Neural progenitor cell (in vitro differentiated cells): ENCODE results near the gene RIPOR2. TPM values are rescaled to one million over a fixed set of nuclear protein-coding genes. Genes with fewer than 3 reads are reported as not detected.

Experiments used
- DNase-seq: peaks from one replicate; pipeline ENCODE4 v3.0.0-alpha.2; 2016; ENCODE audit warnings: low spot score
- H2AFZ ChIP-seq: fragments of 200-600 bp; sonication (generic); replicated peaks from 2 replicates; pipeline ENCODE4 v1.6.1; 2016; ENCODE audit warnings: antibody characterized with exemption
- H3F3A ChIP-seq: fragments of 200-600 bp; sonication (generic); 2 replicates; pipeline ENCODE4 v1.6.1; 2016; ENCODE audit warnings: antibody characterized with exemption, low read depth
- H3K27ac ChIP-seq: fragments of 200-600 bp; sonication (generic); 2 replicates; pipeline ENCODE4 v1.5.1; 2016; ENCODE audit warnings: mild to moderate bottlenecking
- H3K27me3 ChIP-seq: fragments of 200-600 bp; sonication (generic); 2 replicates; pipeline ENCODE4 v1.6.1; 2016; ENCODE audit warnings: mild to moderate bottlenecking, moderate library complexity
- H3K36me3 ChIP-seq: fragments of 200-600 bp; sonication (generic); 2 replicates; pipeline ENCODE4 v1.5.1; 2016
- H3K4me1 ChIP-seq: fragments of 200-600 bp; sonication (generic); 2 replicates; pipeline ENCODE4 v1.6.1; 2016; ENCODE audit warnings: mixed run types
- H3K4me2 ChIP-seq: fragments of 200-600 bp; sonication (generic); 2 replicates; pipeline ENCODE4 v1.6.1; 2016
- H3K4me3 ChIP-seq: fragments of 200-600 bp; sonication (generic); 2 replicates; pipeline ENCODE4 v1.5.1; 2016
- H3K79me2 ChIP-seq: fragments of 200-600 bp; sonication (generic); 2 replicates; pipeline ENCODE4 v1.6.1; 2016; ENCODE audit warnings: low read depth
- H3K9ac ChIP-seq: fragments of 200-600 bp; sonication (generic); 2 replicates; pipeline ENCODE4 v1.6.1; 2016
- H3K9me3 ChIP-seq: fragments of 200-600 bp; sonication (generic); 2 replicates; pipeline ENCODE4 v1.5.1; 2016; ENCODE audit warnings: low read depth
- H4K20me1 ChIP-seq: fragments of 200-600 bp; sonication (generic); 2 replicates; pipeline ENCODE4 v1.6.1; 2016; ENCODE audit warnings: low read depth
- H3K27ac Mint-ChIP-seq: 3 replicates; pipeline ENCODE4 v1.8.0; 2021; ENCODE audit warnings: mixed read lengths
- H3K27me3 Mint-ChIP-seq: 2 replicates; pipeline ENCODE4 v1.8.0; 2022; ENCODE audit warnings: low read depth, mild to moderate bottlenecking, inconsistent platforms, moderate library complexity, mixed read lengths; ENCODE audit not compliant: insufficient read depth
- H3K36me3 Mint-ChIP-seq: 3 replicates; pipeline ENCODE4 v1.8.0; 2021; ENCODE audit warnings: mixed read lengths
- H3K4me1 Mint-ChIP-seq: 3 replicates; pipeline ENCODE4 v1.8.0; 2021; ENCODE audit warnings: mixed read lengths
- H3K4me3 Mint-ChIP-seq: 3 replicates; pipeline ENCODE4 v1.8.0; 2021; ENCODE audit warnings: mild to moderate bottlenecking, moderate library complexity, mixed read lengths
- H3K9me3 Mint-ChIP-seq: 3 replicates; pipeline ENCODE4 v1.8.0; 2020; ENCODE audit warnings: mixed read lengths
- EZH2 ChIP-seq: fragments of 200-600 bp; sonication (generic); IDR thresholded peaks from 2 replicates; pipeline ENCODE4 v1.6.1; 2017; ENCODE audit warnings: antibody characterized with exemption, mild to moderate bottlenecking, moderate library complexity
- EZH2phosphoT487 ChIP-seq: fragments of 200-600 bp; sonication (generic); IDR thresholded peaks from 2 replicates; pipeline ENCODE4 v1.6.1; 2017; ENCODE audit warnings: antibody characterized with exemption
- total RNA-seq: library from RNA; depleted of rRNA; stranded (reverse); fragments of >200 nt; gene quantifications from 2 replicates; pipeline ENCODE4 v1.2.3, GENCODE V29; 2015; ENCODE audit warnings: low replicate concordance
- TF ChIP-seq, protein P1 (sequence below): fragments of 200-600 bp; sonication (generic); IDR thresholded peaks from 2 replicates; pipeline ENCODE4 v1.5.1; 2017; ENCODE audit warnings: antibody characterized with exemption, mild to moderate bottlenecking

RIPOR2 gene
- total RNA-seq, 1 donor from 2014 or later, result 0.26 TPM

DNA sequence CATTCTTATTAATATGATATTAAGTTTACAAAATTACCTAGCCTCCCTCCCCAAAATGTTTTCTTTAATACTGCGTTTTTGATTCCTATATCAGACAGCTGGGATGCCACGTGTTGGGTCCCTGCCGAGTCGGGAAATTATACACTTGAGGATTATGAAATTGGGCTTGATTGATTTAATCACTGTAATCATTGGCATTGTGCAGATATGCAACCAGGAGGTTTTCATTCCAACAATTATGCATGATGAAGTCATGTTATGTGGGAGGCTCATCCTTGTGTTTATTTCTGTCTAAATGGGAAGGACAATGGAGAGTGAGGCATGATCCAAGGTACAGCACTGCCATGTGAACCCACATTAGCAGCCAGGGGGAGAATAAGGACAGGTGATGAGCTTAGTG is 30.6 kb upstream of the RIPOR2 start:
- Histone ChIP-seq H3K36me3 (no peaks in the 10 kb centered on the region), H3K4me2 (no peak overlapping the region), H3K4me1 (no peaks in the 10 kb centered on the region), H3K79me2 (no peaks in the 10 kb centered on the region), H3K27ac (no peak overlapping the region), H3K27me3 (no peaks in the 10 kb centered on the region), H3K9ac (no peak overlapping the region), H2AFZ (no peak overlapping the region), H4K20me1 (no peaks in the 10 kb centered on the region), H3F3A (no peaks in the 10 kb centered on the region), H3K4me3 (no peak overlapping the region), H3K9me3 (no peaks in the 10 kb centered on the region)
- TF ChIP-seq EZH2 (no peak), EZH2phosphoT487 (no peak)
- TF ChIP-seq, protein P1, sequence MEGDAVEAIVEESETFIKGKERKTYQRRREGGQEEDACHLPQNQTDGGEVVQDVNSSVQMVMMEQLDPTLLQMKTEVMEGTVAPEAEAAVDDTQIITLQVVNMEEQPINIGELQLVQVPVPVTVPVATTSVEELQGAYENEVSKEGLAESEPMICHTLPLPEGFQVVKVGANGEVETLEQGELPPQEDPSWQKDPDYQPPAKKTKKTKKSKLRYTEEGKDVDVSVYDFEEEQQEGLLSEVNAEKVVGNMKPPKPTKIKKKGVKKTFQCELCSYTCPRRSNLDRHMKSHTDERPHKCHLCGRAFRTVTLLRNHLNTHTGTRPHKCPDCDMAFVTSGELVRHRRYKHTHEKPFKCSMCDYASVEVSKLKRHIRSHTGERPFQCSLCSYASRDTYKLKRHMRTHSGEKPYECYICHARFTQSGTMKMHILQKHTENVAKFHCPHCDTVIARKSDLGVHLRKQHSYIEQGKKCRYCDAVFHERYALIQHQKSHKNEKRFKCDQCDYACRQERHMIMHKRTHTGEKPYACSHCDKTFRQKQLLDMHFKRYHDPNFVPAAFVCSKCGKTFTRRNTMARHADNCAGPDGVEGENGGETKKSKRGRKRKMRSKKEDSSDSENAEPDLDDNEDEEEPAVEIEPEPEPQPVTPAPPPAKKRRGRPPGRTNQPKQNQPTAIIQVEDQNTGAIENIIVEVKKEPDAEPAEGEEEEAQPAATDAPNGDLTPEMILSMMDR, result no peak
- no peak overlapping the region for H3K4me3 Mint-ChIP-seq
- DNase-seq, result no peak
- no peak overlapping the region for H3K27ac Mint-ChIP-seq
- no peaks in the 10 kb centered on the region for H3K27me3 Mint-ChIP-seq
- peaks cover 2% of the 10 kb centered on the region for H3K9me3 Mint-ChIP-seq
- no peaks in the 10 kb centered on the region for H3K36me3 Mint-ChIP-seq
- no peaks in the 10 kb centered on the region for H3K4me1 Mint-ChIP-seq

DNA sequence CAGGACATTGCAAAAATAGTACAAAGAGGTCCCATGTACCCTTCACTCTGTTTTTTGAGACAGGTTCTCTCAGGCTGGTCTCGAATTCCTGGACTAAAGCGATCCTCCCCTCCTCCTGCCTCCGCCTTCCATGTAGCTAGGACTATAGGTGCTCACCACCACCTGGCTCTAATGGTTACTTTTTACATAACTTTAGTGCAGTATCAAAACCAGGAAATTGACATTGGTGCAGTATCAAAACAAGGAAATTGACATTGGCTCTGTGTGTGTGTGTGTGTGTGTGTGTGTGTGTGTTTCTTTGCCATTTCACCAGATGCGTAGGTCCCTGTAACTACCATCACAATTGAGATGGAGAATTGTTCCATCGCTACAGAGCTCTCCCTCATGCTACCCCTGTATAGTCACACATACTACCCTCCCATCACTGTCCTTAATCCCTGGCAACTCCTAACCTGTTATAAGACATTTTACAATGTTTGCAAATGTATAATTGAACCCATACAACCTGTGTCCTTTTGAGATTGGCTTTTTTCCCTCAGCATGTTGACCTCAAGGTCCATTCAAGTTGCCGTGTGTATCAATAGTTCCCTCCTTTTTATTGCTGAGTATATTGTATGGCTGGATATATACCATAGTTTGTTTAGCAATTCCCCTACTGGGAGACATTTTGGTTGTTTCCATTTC is 28.3 kb upstream of the RIPOR2 start:
- Mint-ChIP-seq H3K27me3 (no peaks in the 10 kb centered on the region), H3K27ac (no peak overlapping the region), H3K4me3 (no peak overlapping the region), H3K36me3 (no peaks in the 10 kb centered on the region), H3K9me3 (peaks cover 2% of the 10 kb centered on the region), H3K4me1 (no peaks in the 10 kb centered on the region)
- TF ChIP-seq, protein P1, result no peak
- TF ChIP-seq EZH2phosphoT487 (no peak), EZH2 (no peak)
- no peak overlapping the region for H3K9ac ChIP-seq
- H3K4me1 ChIP-seq, result no peaks in the 10 kb centered on the region
- no peak overlapping the region for H3K4me2 ChIP-seq
- DNase-seq, result no peak
- no peaks in the 10 kb centered on the region for H3K27me3 ChIP-seq
- H3K79me2 ChIP-seq, result no peaks in the 10 kb centered on the region
- no peaks in the 10 kb centered on the region for H3F3A ChIP-seq
- H3K4me3 ChIP-seq, result no peak overlapping the region
- no peaks in the 10 kb centered on the region for H3K9me3 ChIP-seq
- no peaks in the 10 kb centered on the region for H3K36me3 ChIP-seq
- H4K20me1 ChIP-seq, result no peaks in the 10 kb centered on the region
- H3K27ac ChIP-seq, result no peak overlapping the region
- no peak overlapping the region for H2AFZ ChIP-seq

DNA sequence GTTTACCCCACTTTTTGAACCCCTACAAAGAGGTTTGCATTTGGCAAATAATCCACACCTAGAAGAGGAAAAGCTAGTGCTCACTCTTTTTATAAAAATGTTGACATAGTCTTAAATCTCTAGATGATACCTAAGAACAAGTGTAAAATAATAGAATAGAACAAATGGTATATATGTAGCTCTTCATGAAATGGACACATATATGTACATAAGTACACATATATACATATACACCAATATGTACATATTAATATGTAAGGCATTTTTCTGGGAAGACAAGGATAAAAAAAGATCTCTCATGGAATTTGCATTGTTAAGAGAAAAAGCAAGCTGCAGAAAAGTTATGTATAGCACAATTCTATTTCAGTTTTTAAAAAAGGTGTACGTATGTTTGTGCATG is 27.6 kb upstream of the RIPOR2 start:
- DNase-seq, result no peak
- H3K36me3 ChIP-seq, result no peaks in the 10 kb centered on the region
- H3K27me3 Mint-ChIP-seq, result no peaks in the 10 kb centered on the region
- H3F3A ChIP-seq, result no peaks in the 10 kb centered on the region
- peaks cover 2% of the 10 kb centered on the region for H3K9me3 Mint-ChIP-seq
- H3K9ac ChIP-seq, result no peak overlapping the region
- no peaks in the 10 kb centered on the region for H3K79me2 ChIP-seq
- no peaks in the 10 kb centered on the region for H3K36me3 Mint-ChIP-seq
- H4K20me1 ChIP-seq, result no peaks in the 10 kb centered on the region
- H3K4me1 Mint-ChIP-seq, result no peaks in the 10 kb centered on the region
- no peak overlapping the region for H3K4me2 ChIP-seq
- no peak overlapping the region for H3K4me3 Mint-ChIP-seq
- no peak overlapping the region for H3K27ac Mint-ChIP-seq
- H3K27me3 ChIP-seq, result no peaks in the 10 kb centered on the region
- TF ChIP-seq, protein P1, result no peak
- TF ChIP-seq EZH2phosphoT487 (no peak), EZH2 (no peak)
- H3K27ac ChIP-seq, result no peak overlapping the region
- no peaks in the 10 kb centered on the region for H3K4me1 ChIP-seq
- no peak overlapping the region for H3K4me3 ChIP-seq
- H2AFZ ChIP-seq, result no peak overlapping the region
- H3K9me3 ChIP-seq, result no peaks in the 10 kb centered on the region
